ENCODE results near the gene USP19. TPM values are rescaled to one million over a fixed set of nuclear protein-coding genes. Genes with fewer than 3 reads are reported as not detected.
A peak's percentile ranks its signal among the peaks of the same experiment; 100 is the strongest.

The USP19 gene
- total RNA-seq, 1 experiment from 2014 or later: 44.3 TPM

DNA sequence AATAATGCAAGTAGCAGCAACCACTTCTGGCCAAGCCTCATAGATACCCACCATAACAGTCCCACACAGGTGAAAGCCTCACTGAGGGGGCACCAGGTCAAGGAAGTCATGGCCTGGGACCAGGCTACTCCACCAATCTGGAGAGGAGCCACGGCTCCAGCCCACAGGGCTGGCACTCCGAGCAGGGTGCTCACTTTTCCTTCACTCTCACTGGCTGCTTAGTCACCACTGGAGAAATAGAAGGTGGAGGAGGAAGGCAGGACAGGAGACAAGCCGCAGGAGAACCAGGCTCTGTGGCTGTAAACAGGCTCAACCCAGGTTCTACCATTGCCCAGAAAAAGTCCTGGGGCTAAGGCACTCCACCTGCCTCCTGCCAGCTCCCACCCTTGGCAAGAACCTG, 1.2 kb downstream of the USP19 start:
- no peak for TF ChIP-seq CTCF (IDR thresholded peaks at IDR 0.05; ENCODE audit: unreplicated experiment)
- H3K27me3 Mint-ChIP-seq (ENCODE audit: unreplicated experiment): no peaks in the 10 kb centered on the region
- intact Hi-C loops (cut with micrococcal nuclease; ENCODE audit: unreplicated experiment): no loop called here
- H3K9me3 Mint-ChIP-seq (ENCODE audit: low read depth, unreplicated experiment): no peaks in the 10 kb centered on the region
- no peak for DNase-seq
- H3K27ac Mint-ChIP-seq (ENCODE audit: unreplicated experiment): no peak overlapping the region
- peak overlapping the region; percentile 73 for H3K4me3 Mint-ChIP-seq (ENCODE audit: low read depth, unreplicated experiment)
- no TSS peak for BruUV-seq (replicated peaks)
- H3K36me3 Mint-ChIP-seq (ENCODE audit: insufficient read depth, unreplicated experiment): peaks cover 47% of the 10 kb centered on the region
- CTCF ChIA-PET: interaction anchor here (0.6 kb wide), 1 partner anchor 23 kb away, joined by 6 read pairs; no protein-coding TSS in a partner anchor
- H3K4me1 Mint-ChIP-seq (ENCODE audit: low read depth, unreplicated experiment): peaks cover 7% of the 10 kb centered on the region

GRCh38 chr3:49119036-49119435, 1.6 kb downstream of the USP19 start:
- Mint-ChIP-seq H3K27me3 (ENCODE audit: unreplicated experiment) (no peaks in the 10 kb centered on the region), H3K9me3 (ENCODE audit: low read depth, unreplicated experiment) (no peaks in the 10 kb centered on the region), H3K27ac (ENCODE audit: unreplicated experiment) (no peak overlapping the region), H3K36me3 (ENCODE audit: insufficient read depth, unreplicated experiment) (peaks cover 47% of the 10 kb centered on the region), H3K4me1 (ENCODE audit: low read depth, unreplicated experiment) (peaks cover 7% of the 10 kb centered on the region), H3K4me3 (ENCODE audit: low read depth, unreplicated experiment) (peak overlapping the region; percentile 73)
- no peak for DNase-seq
- CTCF ChIA-PET: interaction anchor here (0.6 kb wide), 1 partner anchor 23 kb away, joined by 6 read pairs; no protein-coding TSS in a partner anchor
- TF ChIP-seq CTCF (IDR thresholded peaks at IDR 0.05; ENCODE audit: unreplicated experiment): no peak
- intact Hi-C loops (cut with micrococcal nuclease; ENCODE audit: unreplicated experiment): no loop called here
- BruUV-seq (replicated peaks): no TSS peak

DNA sequence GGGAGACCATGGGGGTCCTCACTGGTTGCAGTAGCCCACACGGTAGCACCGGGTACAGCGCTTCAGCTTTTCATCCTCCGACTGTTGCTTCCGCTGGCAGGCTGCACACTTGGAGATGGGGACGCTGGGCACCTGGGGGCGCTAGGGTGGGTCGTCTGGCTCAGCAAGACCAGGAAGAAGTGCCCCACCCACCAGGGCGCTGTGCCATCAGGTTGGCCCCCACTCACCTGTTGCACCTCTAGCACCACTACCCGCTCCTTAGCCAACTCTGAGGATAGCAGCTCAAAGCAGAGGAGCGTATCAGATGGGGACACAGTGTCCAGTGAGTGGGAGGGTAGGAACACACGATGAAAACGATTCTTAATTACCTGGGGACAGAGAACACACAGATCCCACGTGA, 8.4 kb downstream of the USP19 start:
- CTCF ChIA-PET: no interaction called here
- no TSS peak for BruUV-seq (replicated peaks)
- Mint-ChIP-seq H3K4me3 (ENCODE audit: low read depth, unreplicated experiment) (no peak overlapping the region), H3K27me3 (ENCODE audit: unreplicated experiment) (no peaks in the 10 kb centered on the region), H3K4me1 (ENCODE audit: low read depth, unreplicated experiment) (no peaks in the 10 kb centered on the region), H3K27ac (ENCODE audit: unreplicated experiment) (no peak overlapping the region), H3K36me3 (ENCODE audit: insufficient read depth, unreplicated experiment) (peaks cover 34% of the 10 kb centered on the region), H3K9me3 (ENCODE audit: low read depth, unreplicated experiment) (no peaks in the 10 kb centered on the region)
- DNase-seq: no peak
- intact Hi-C loops (cut with micrococcal nuclease; ENCODE audit: unreplicated experiment): no loop called here
- no peak for TF ChIP-seq CTCF (IDR thresholded peaks at IDR 0.05; ENCODE audit: unreplicated experiment)

- no TSS peak for BruUV-seq (replicated peaks)
- no peak overlapping the region for H3K27ac Mint-ChIP-seq (ENCODE audit: unreplicated experiment)
- H3K4me3 Mint-ChIP-seq (ENCODE audit: low read depth, unreplicated experiment): no peak overlapping the region
- no peaks in the 10 kb centered on the region for H3K27me3 Mint-ChIP-seq (ENCODE audit: unreplicated experiment)
- H3K4me1 Mint-ChIP-seq (ENCODE audit: low read depth, unreplicated experiment): no peaks in the 10 kb centered on the region
- CTCF ChIA-PET: no interaction called here
- TF ChIP-seq CTCF (IDR thresholded peaks at IDR 0.05; ENCODE audit: unreplicated experiment): no peak
- no peaks in the 10 kb centered on the region for H3K9me3 Mint-ChIP-seq (ENCODE audit: low read depth, unreplicated experiment)
- intact Hi-C loops (cut with micrococcal nuclease; ENCODE audit: unreplicated experiment): no loop called here
- peaks cover 34% of the 10 kb centered on the region for H3K36me3 Mint-ChIP-seq (ENCODE audit: insufficient read depth, unreplicated experiment)
- DNase-seq: no peak
Observed at GRCh38 chr3:49111347-49111746, 9.3 kb downstream of the USP19 start.
